SIG-M5 treated with dmso at 0.1 percent for 504 hours (cell line): Measurements from ENCODE around the gene NSD1.
A peak's percentile ranks its signal among the peaks of the same experiment; 100 is the strongest.

Experiments used
- DNase-seq: peaks from one replicate; lab custom pipeline; 2025; ENCODE audit not compliant: unreplicated experiment; lab: John Stamatoyannopoulos, UW

The NSD1 gene

DNA sequence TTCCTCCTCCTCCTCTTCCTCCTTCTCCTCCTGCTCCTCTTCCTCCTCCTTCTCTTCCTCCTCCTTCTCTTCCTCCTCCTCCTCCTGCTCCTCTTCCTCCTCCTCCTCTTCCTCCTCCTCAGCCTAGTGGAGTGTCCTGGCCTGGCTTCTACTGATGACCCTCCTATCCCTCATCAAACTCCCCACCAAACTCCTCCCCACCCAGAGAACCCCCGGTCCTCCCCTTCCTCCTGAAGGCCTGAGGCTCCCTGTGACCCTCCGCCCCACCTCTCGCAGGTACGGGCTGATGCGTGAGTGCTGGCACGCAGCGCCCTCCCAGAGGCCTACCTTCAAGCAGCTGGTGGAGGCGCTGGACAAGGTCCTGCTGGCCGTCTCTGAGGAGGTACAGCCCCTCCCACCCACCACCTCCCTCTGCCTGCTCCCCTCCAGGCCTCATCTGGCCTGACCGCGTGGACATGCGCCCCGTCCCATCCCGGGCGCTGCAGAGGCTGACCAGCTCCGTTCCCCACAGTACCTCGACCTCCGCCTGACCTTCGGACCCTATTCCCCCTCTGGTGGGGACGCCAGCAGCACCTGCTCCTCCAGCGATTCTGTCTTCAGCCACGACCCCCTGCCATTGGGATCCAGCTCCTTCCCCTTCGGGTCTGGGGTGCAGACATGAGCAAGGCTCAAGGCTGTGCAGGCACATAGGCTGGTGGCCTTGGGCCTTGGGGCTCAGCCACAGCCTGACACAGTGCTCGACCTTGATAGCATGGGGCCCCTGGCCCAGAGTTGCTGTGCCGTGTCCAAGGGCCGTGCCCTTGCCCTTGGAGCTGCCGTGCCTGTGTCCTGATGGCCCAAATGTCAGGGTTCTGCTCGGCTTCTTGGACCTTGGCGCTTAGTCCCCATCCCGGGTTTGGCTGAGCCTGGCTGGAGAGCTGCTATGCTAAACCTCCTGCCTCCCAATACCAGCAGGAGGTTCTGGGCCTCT, 36.3 kb upstream of the NSD1 start:
- no peak for DNase-seq

DNA sequence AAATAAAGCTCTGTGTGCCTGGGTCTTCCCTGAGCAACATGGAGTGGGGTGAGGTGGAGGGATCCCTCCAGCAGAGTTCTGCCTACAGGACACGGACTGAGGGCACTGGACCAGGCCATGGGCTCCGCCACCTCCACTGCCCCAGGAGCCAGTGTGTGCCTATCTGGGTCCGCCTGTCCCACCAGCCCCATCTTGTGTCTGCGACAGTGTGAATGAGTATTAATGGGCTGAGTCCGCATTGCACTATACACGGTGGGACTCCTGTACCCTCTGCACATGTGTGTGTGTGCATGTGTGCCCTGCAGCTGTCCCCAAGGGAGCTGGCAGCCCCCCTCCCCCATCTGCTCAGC, 35.5 kb upstream of the NSD1 start:
- DNase-seq = no peak

DNA sequence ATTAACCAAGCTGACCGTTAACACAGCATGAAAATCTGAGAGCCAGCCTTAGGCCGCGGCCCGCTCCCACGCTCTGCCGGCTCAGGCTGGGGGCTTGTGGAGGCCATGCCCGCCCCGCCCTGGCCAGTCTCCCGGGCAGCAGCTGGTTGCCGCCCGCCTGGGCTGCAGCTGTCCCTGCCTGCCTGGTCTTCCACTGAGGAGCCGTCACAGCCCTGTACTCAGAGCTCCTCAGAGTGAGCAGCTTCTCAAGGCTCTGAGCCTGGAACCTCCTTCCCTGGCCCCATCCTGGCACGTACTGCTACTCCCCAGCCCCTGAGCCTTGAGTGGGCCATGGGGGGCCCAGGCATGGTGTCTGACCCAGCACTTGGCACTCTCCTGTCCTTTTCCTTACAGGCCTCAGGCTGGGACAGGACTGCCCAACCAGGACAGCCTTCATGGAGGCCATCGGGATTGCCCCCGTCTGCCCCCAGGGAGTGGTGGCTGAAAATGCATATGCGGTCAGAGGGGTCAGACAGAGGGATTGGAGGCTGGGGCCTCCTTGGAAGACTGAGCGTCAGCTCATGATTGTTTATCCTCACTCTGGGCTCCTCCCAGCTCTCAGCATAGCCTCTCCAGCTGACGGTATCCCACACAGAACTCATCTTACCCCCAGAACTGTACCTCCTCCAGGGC, 35.0 kb upstream of the NSD1 start:
- no peak for DNase-seq

DNA sequence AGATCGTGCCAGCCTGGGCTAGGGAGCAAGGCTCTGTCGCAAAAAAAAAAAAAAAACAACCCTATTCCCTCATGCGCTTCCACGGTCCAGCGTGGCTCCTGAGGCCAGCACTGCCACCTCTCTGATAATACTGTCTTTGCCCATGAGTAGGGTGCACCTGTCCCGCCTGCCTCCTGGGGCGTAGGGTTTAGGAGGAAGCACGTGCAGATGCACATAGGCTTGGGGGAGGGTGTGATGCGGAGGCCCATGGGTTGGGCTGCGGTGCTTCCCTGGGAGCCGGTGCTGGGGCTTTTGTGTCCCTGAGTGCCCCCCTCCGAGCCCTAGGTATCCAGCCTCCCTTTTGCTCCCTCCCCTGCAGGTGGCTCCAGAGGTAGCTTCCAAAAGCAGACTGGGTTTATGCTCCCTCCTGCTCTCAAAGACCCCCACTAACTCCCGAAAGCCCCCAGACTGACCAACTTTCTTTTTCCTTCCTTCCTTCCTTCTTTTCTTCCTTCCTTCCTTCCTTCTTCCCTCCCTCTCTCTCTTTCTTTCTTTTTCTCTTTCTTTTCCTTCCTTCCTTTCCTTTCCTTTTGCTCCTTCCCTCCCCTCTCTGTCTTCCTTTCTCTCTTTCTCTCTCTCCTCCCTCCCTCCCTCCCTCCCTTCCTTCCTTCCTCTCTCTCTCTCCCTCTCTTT, 34.0 kb upstream of the NSD1 start:
- DNase-seq = no peak

DNA sequence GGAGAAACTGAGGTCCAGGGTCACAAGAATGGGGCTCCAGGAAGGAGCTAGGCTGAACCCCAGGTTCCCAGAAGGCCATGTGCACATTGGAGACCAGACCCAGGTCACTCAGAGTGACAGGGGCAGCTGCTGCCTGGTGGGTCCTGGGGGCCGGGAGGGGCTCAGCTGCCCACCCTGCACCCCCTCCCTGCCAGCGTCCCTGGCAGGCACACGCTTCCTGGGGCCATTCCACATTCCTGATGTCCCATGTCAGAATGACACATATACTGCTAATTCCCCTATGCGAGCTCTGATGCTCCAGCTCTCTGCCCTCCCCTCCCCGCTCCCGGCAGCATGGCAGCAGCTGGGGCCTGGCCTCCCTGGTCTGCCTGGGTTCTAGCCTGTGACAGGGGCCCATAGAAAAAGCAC, 32.9 kb upstream of the NSD1 start:
- DNase-seq = no peak

- DNase-seq = no peak
Measured at GRCh38 chr5:177103523-177104253, 29.9 kb upstream of the NSD1 start.

DNA sequence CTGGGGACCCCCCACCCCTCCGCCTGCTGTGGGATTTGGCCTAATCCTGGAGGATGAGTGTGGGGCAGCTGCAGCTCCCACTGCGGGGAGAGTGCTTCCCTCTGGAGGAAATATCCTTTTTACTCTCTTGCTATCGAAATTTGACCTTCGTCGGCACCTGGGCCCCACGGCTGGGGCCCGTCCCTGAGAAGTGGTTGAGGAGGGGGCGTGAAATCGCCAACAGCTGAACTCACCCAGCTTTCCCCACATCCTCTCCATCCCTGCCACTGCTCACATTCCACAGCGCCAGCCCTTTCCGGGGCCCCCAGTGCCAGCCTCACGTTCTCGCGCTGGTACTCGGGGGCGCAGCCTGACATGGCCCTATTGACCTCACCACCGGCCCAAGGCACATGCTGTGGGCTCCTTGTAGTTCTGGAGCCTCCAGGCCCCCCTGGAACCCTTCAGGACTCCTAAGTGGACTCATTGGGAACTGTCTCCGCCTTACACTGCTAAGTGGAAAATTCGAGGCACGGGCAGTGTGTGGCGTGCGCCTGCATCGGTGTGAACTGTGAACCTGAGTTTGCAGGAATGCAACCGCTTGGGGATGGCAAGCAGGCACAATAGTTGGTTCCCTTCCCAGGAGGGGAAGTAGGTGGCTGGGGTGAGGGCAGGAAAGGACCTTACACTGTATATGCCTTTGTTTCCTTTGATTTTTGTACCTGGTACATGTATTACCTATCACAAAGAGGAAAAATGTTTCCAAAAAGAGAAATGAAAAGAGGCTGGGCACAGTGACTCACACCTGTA, 27.7 kb upstream of the NSD1 start:
- no peak for DNase-seq

- DNase-seq = no peak
Measured at GRCh38 chr5:177107159-177107558, 26.4 kb upstream of the NSD1 start.

DNA sequence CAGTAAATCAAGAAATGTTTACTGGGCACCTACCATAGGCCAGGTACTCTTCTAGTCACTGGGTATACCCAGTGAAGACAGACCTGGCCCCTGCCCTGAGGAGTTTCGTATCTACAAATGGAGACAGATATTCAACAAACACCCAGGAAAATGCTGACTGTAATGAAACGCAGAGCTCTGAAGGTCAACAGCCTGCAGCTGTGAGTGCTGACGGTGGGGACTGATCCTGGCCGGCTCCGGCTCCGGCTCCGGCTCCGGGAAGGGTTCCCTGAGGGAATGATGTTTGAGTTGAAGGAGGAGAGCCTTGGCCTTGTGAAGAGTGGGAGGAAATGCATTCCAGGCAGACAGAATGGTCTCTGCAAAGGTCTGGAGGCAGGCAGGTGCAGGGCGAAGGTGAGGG, 23.8 kb upstream of the NSD1 start:
- no peak for DNase-seq

DNA sequence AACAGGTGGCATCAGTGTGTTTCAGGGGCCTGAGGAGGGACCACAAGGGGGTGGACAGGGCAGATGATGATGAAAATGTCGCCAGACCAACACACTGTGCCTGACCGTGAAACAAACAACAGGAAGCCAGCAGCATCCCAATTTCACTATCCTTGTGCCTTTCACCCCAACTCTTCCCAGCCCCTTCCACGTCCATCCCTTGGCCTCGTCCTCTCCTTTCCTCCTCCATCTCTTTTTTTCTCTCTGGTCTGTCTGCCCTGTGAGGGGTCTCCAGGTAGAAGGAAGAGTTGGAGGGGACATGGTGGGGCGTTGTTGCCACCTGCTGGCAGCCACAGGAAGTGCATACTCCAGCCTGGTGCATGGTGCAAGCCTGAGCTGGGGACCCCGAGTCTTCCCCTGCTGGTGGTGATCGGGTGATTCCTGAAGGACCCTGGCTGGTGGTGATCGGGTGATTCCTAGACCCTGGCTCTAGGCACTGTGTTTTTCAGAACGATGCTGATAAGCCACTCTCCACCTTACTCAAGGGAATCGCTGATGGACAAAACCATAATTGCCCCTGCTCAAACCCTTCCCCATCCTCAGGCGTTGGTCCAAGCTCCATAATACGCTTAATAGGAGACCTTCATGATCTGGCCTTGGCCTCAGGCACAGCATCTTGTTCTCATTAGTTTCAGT, 21.7 kb upstream of the NSD1 start:
- DNase-seq = no peak

- no peak for DNase-seq
Measured at GRCh38 chr5:177112589-177113220, 20.9 kb upstream of the NSD1 start.

DNA sequence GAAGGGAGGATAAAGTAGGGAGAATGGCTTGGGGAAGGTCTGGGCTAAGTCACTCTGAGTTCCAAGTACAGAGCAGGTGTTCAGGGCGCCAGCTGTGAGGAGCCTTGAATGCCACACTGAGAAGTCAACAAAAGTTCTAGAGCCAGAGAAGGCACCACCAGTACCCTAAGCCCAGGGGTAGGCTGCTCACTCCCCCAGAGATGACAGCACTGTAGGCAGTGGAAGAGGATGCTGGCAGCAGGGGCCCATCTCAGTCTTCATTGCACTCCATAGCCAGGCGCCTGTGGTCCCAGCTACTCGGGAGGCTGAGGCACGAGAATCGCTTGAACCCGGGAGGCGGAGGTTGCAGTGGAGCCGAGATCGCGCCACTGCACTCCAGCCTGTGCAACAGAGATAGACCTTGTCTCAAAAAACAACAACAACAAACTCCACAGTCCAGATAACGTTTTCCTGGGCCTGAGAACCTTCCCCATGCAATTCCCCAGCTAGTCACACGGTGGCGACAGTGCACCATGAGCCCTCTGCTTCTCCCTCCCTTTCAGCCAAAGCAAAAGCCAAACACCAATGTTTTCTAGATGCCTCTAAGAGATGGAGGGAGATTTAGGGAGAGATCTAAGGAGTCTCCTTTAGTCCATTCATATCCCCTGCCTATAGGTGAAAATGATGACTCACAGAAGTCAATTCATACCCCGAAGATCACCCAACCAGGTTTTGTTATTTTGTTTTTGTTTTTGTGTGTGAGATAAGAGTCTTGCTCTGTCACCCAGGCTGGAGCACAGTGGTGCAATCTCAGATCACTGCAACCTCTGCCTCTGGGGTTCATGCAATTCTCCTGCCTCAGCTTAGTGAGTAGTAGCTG, 19.8 kb upstream of the NSD1 start:
- peak; percentile 84 for DNase-seq

- DNase-seq = no peak
Measured at GRCh38 chr5:177116631-177117373, 16.8 kb upstream of the NSD1 start.

- DNase-seq = no peak
Measured at GRCh38 chr5:177117441-177118045, 16.0 kb upstream of the NSD1 start.

DNA sequence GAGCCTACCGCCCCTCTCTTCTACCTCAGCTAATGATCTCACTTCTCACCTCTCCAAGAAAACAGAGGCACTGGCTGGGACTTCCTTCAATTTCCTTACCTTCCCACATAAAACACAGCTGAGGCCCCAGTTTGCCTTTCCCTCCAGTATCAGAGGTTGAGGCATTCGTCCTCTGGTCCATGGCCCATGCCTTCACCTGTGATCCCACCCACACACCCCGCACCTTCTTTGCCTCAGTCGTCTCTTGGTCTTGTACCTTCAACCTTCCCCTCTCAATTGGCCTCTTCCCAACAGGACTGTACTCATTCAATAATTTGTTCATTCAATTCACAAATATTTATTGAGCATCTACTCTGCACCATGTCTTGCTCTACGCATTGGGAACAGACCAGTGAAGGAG, 11.0 kb upstream of the NSD1 start:
- no peak for DNase-seq

- DNase-seq = no peak
Measured at GRCh38 chr5:177123789-177124485, 9.6 kb upstream of the NSD1 start.

DNA sequence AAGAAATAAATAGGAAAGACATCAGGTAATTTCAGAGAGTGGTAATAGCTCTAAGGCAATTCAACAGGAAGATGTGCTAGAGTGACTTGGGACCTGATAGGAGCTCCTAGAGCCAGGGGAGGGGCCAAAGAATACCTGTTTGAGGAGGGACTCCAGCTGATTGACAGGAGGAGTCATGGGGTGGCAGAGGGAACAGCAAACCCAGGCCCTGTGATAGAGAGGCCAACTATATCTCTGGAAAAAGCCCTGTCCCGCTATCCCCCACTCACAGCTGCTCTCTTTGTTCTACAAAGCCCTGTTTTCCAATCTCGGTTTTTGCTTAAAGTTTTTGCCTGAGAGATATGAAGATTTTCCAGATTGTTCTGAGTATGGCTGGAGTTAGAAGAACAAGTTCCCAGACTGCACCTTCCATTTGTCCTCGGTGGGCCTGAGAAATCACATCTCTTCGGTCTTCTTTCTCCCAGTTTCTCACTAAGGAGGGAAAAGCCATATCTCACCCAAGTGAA, 9.0 kb upstream of the NSD1 start:
- peak; percentile 33 for DNase-seq
